ENCODE data around the gene CYP2D6. TPM values are rescaled to one million over a fixed set of nuclear protein-coding genes. Genes with fewer than 3 reads are reported as not detected.
"Not testable (repeated sequence)": the region's sequence is repeated elsewhere in the genome, so short reads cannot be mapped to it uniquely, and the experiment has no call there.

CYP2D6 gene
- total and polyA plus RNA-seq, 12 donors: 0.20 to 16.2 (median 0.54) TPM; not detected in 3

DNA sequence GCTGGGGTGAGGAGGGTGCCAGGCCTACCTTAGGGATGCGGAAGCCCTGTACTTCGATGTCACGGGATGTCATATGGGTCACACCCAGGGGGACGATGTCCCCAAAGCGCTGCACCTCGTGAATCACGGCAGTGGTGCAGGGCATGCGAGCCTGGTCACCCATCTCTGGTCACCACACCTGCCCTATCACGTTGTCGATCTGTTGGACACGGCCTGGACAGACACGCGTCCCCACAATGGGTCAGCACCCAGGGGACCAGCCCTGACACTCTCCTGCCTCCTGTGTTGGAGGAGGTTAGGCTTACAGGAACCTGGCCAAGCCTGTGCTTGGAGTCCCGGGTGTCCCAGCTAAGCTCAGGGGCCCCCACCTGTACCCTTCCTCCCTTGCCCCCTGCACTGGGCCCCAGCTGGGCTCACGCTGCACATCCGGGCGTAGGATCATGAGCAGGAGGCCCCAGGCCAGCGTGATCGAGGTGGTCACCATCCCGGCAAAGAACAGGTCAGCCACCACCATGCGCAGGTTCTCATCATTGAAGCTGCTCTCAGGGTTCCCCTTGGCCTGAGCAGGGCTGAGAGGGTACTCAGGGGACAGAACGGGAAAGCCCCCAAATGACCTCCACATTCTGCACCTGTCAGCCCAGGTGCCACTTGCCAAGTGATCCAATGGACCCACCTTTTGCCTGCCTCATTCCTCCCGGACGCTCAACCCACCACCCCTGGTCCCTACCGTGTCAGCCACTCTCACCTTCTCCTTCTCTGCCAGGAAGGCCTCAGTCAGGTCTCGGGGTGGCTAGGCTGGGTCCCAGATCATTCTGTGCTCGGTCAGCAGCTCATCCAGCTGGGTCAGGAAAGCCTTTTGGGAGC lies 20.3 kb upstream of the CYP2D6 start:
- H3K4me3 ChIP-seq: no peak overlapping the region
- TF ChIP-seq, protein P1, sequence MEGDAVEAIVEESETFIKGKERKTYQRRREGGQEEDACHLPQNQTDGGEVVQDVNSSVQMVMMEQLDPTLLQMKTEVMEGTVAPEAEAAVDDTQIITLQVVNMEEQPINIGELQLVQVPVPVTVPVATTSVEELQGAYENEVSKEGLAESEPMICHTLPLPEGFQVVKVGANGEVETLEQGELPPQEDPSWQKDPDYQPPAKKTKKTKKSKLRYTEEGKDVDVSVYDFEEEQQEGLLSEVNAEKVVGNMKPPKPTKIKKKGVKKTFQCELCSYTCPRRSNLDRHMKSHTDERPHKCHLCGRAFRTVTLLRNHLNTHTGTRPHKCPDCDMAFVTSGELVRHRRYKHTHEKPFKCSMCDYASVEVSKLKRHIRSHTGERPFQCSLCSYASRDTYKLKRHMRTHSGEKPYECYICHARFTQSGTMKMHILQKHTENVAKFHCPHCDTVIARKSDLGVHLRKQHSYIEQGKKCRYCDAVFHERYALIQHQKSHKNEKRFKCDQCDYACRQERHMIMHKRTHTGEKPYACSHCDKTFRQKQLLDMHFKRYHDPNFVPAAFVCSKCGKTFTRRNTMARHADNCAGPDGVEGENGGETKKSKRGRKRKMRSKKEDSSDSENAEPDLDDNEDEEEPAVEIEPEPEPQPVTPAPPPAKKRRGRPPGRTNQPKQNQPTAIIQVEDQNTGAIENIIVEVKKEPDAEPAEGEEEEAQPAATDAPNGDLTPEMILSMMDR (IDR thresholded peaks at IDR 0.05): no peak
- TF ChIP-seq POLR2A (IDR thresholded peaks at IDR 0.05): no peak
- 92 to 98% (median 96%) methylated on average over 10 to 27 of the region's 27 CpGs for WGBS, 4 donors
- H3K27me3 ChIP-seq: no peaks in the 10 kb centered on the region
- no peak overlapping the region for H3K27ac ChIP-seq
- H3K36me3 ChIP-seq (replicated peaks in 1 of 2): no peaks in the 10 kb centered on the region
- no peaks in the 10 kb centered on the region for H3K4me1 ChIP-seq (replicated peaks in 1 of 2)
- DNase-seq: no peak
- intact Hi-C loops (cut with DNase I): loop anchor here in 1 of 2 donors (10.0 kb wide), 1 partner anchor 116 kb away; no protein-coding TSS in a partner anchor
- no peaks in the 10 kb centered on the region for H3K9me3 ChIP-seq (replicated peaks in 1 of 3)

GRCh38 chr22:42149798-42150197 lies 19.2 kb upstream of the CYP2D6 start:
- WGBS, 4 donors: 91 to 96% (median 96%) methylated on average over 8 to 16 of the region's 16 CpGs
- H3K9me3 ChIP-seq (replicated peaks in 1 of 3); H3K27me3 ChIP-seq; H3K4me1 ChIP-seq (replicated peaks in 1 of 2); DNase-seq; H3K27ac ChIP-seq; H3K36me3 ChIP-seq (replicated peaks in 1 of 2); H3K4me3 ChIP-seq: not testable (repeated sequence)
- intact Hi-C loops (cut with DNase I): loop anchor here in 1 of 2 donors (10.0 kb wide), 1 partner anchor 115 kb away; no protein-coding TSS in a partner anchor

GRCh38 chr22:42145175-42145574 lies 14.6 kb upstream of the CYP2D6 start:
- WGBS, 4 donors: 55 to 69% (median 57%) methylated on average over 5 to 6 of the region's 6 CpGs
- intact Hi-C loops (cut with DNase I): no loop called here
- Histone ChIP-seq H3K27me3 (no peaks in the 10 kb centered on the region), H3K4me3 (no peak overlapping the region), H3K27ac (no peak overlapping the region), H3K9me3 (replicated peaks in 1 of 3) (no peaks in the 10 kb centered on the region), H3K4me1 (replicated peaks in 1 of 2) (no peaks in the 10 kb centered on the region), H3K36me3 (replicated peaks in 1 of 2) (no peaks in the 10 kb centered on the region)
- TF ChIP-seq POLR2A (IDR thresholded peaks at IDR 0.05): no peak
- TF ChIP-seq, protein P1 (IDR thresholded peaks at IDR 0.05): no peak
- no peak for DNase-seq

- H3K4me1 ChIP-seq (replicated peaks in 1 of 2); DNase-seq; H3K27me3 ChIP-seq; H3K36me3 ChIP-seq (replicated peaks in 1 of 2); H3K4me3 ChIP-seq; H3K27ac ChIP-seq; H3K9me3 ChIP-seq (replicated peaks in 1 of 3); intact Hi-C loops (cut with DNase I): not testable (repeated sequence)
- WGBS, 4 donors: 89 to 98% (median 92%) methylated on average over 8 to 15 of the region's 20 CpGs
These were observed 13.5 kb upstream of the CYP2D6 start for GRCh38 chr22:42143859-42144822.
